Smooth muscle cell (in vitro differentiated cells): ENCODE data around the gene UTP18. TPM values are rescaled to one million over a fixed set of nuclear protein-coding genes. Genes with fewer than 3 reads are reported as not detected.
"Not testable (repeated sequence)": the region's sequence is repeated elsewhere in the genome, so short reads cannot be mapped to it uniquely, and the experiment has no call there.

Experiments
- DNase-seq: peaks from one replicate; lab custom pipeline; 2025; ENCODE audit not compliant: unreplicated experiment; lab: John Stamatoyannopoulos, UW
- H2AFZ ChIP-seq: fragments of 200-600 bp; sonication (generic); 2 replicates; pipeline ENCODE4 v1.6.0; 2016; ENCODE audit warnings: antibody characterized with exemption, low read depth, mild to moderate bottlenecking
- H3F3A ChIP-seq: fragments of 200-600 bp; sonication (generic); 2 replicates; pipeline ENCODE4 v1.6.0; 2017; ENCODE audit warnings: antibody characterized with exemption, low read depth
- H3K27ac ChIP-seq: fragments of 200-600 bp; sonication (generic); 2 replicates; pipeline ENCODE4 v1.5.1; 2016; ENCODE audit warnings: low read depth, mild to moderate bottlenecking
- H3K27me3 ChIP-seq: fragments of 200-600 bp; sonication (generic); 2 replicates; pipeline ENCODE4 v1.6.1; 2016; ENCODE audit warnings: low read depth, mild to moderate bottlenecking
- H3K36me3 ChIP-seq: fragments of 200-600 bp; sonication (generic); 2 replicates; pipeline ENCODE4 v1.5.1; 2016; ENCODE audit warnings: low read depth
- H3K4me1 ChIP-seq: fragments of 200-600 bp; sonication (generic); 2 replicates; pipeline ENCODE4 v1.5.1; 2016; ENCODE audit warnings: low read depth
- H3K4me2 ChIP-seq: fragments of 200-600 bp; sonication (generic); 2 replicates; pipeline ENCODE4 v1.6.0; 2016; ENCODE audit warnings: mild to moderate bottlenecking
- H3K4me3 ChIP-seq: fragments of 200-600 bp; sonication (generic); 2 replicates; pipeline ENCODE4 v1.5.1; 2016; ENCODE audit warnings: mild to moderate bottlenecking
- H3K79me2 ChIP-seq: fragments of 200-600 bp; sonication (generic); 2 replicates; pipeline ENCODE4 v1.6.0; 2016; ENCODE audit warnings: low read depth, mild to moderate bottlenecking
- H3K9ac ChIP-seq: fragments of 200-600 bp; sonication (generic); 2 replicates; pipeline ENCODE4 v1.6.0; 2016; ENCODE audit warnings: low read depth
- H3K9me3 ChIP-seq: fragments of 200-600 bp; sonication (generic); replicated peaks from 2 replicates; pipeline ENCODE4 v1.5.1; 2016; ENCODE audit warnings: low read depth
- H4K20me1 ChIP-seq: fragments of 200-600 bp; sonication (generic); 2 replicates; pipeline ENCODE4 v1.6.0; 2016; ENCODE audit warnings: low read depth
- CTCF ChIP-seq: fragments of 200-600 bp; sonication (generic); IDR thresholded peaks from 2 replicates; pipeline ENCODE4 v1.5.1; 2017; ENCODE audit warnings: borderline replicate concordance, mild to moderate bottlenecking, antibody characterized with exemption; ENCODE audit not compliant: insufficient read depth, poor library complexity, severe bottlenecking
- WGBS: methylation state at CpG from one replicate; pipeline ENCODE4 v1.1.7; 2016; ENCODE audit warnings: low lambda C conversion rate; 5-methylcytosine and 5-hydroxymethylcytosine counted together
- polyA plus RNA-seq: library from polyadenylated mRNA; unstranded; fragments of >200 nt; fragmentation: Nextera tagmentation; extraction: Ambion mirVana; gene quantifications from 2 replicates; pipeline ENCODE4 v1.2.1, GENCODE V29; 2016
- total RNA-seq: library from RNA; depleted of rRNA; stranded (reverse); fragments of >200 nt; gene quantifications from 2 replicates; pipeline ENCODE4 v1.2.3, GENCODE V29; 2014

The UTP18 gene
- total and polyA plus RNA-seq, 2 experiments from 2014 or later = 31.7 to 42.1 TPM

- H3K27ac ChIP-seq = peak overlapping the region; percentile 29
- no peaks in the 10 kb centered on the region for H3K9me3 ChIP-seq
- H3K4me3 ChIP-seq = no peak overlapping the region
- H3K4me1 ChIP-seq = peaks cover 17% of the 10 kb centered on the region
- no peaks in the 10 kb centered on the region for H3K27me3 ChIP-seq
- H3K9ac ChIP-seq = no peak overlapping the region
- WGBS = 83% methylated on average over 3 of the region's 3 CpGs
- H3K4me2 ChIP-seq = no peak overlapping the region
- no peak for TF ChIP-seq CTCF
- H3F3A ChIP-seq = no peaks in the 10 kb centered on the region
- no peak overlapping the region for H2AFZ ChIP-seq
- H3K36me3 ChIP-seq = peaks cover 6% of the 10 kb centered on the region
- peaks cover 53% of the 10 kb centered on the region for H4K20me1 ChIP-seq
- peaks cover 62% of the 10 kb centered on the region for H3K79me2 ChIP-seq
- no peak for DNase-seq
These were observed 2.7 kb downstream of the UTP18 start for GRCh38 chr17:51263006-51263405.

GRCh38 chr17:51264466-51264865, 4.1 kb downstream of the UTP18 start:
- 98% methylated on average over 3 of the region's 4 CpGs for WGBS
- H3K4me3 ChIP-seq, H3F3A ChIP-seq, H3K9ac ChIP-seq, H3K9me3 ChIP-seq, DNase-seq, H2AFZ ChIP-seq, H3K4me1 ChIP-seq, H3K4me2 ChIP-seq, H3K27ac ChIP-seq, H3K27me3 ChIP-seq: not testable (repeated sequence)
- Histone ChIP-seq H3K36me3 (peaks cover 11% of the 10 kb centered on the region), H4K20me1 (peaks cover 56% of the 10 kb centered on the region), H3K79me2 (peaks cover 50% of the 10 kb centered on the region)

GRCh38 chr17:51269991-51270390, 9.6 kb downstream of the UTP18 start:
- Histone ChIP-seq H3K4me1 (no peaks in the 10 kb centered on the region), H3K27me3 (no peaks in the 10 kb centered on the region), H3K9me3 (no peaks in the 10 kb centered on the region), H3K36me3 (peaks cover 17% of the 10 kb centered on the region), H3K79me2 (peaks cover 37% of the 10 kb centered on the region), H3K27ac (no peak overlapping the region), H2AFZ (no peak overlapping the region), H3K9ac (no peak overlapping the region), H3K4me3 (no peak overlapping the region), H3F3A (no peaks in the 10 kb centered on the region), H4K20me1 (peaks cover 77% of the 10 kb centered on the region), H3K4me2 (no peak overlapping the region)
- WGBS = 94% methylated on average over 6 of the region's 6 CpGs
- TF ChIP-seq CTCF = no peak
- no peak for DNase-seq

GRCh38 chr17:51270636-51271035, 10.3 kb downstream of the UTP18 start:
- TF ChIP-seq CTCF = no peak
- Histone ChIP-seq H3K4me1 (no peaks in the 10 kb centered on the region), H3K79me2 (peaks cover 35% of the 10 kb centered on the region), H3K27me3 (no peaks in the 10 kb centered on the region), H3K9ac (no peak overlapping the region), H3F3A (no peaks in the 10 kb centered on the region), H3K27ac (no peak overlapping the region), H3K36me3 (peaks cover 17% of the 10 kb centered on the region), H3K9me3 (no peaks in the 10 kb centered on the region), H4K20me1 (peaks cover 83% of the 10 kb centered on the region), H3K4me2 (no peak overlapping the region), H2AFZ (no peak overlapping the region), H3K4me3 (no peak overlapping the region)
- DNase-seq = no peak
- WGBS = 97% methylated on average over 1 of the region's 1 CpG
